HG02973 (cell line): ENCODE results near the gene CEBPA.

Experiments
- ATAC-seq: cut with Tn5 transposase; IDR thresholded peaks from one replicate; pipeline ENCODE4 v1.9.1; 2021; ENCODE audit warnings: moderate library complexity; ENCODE audit not compliant: unreplicated experiment

The CEBPA gene

GRCh38 chr19:33289261-33289660 is 13.1 kb downstream of the CEBPA start:
- ATAC-seq: no peak

GRCh38 chr19:33288666-33289065 is 13.7 kb downstream of the CEBPA start:
- no peak for ATAC-seq

- ATAC-seq: no peak
Observed at GRCh38 chr19:33287927-33288326, 14.4 kb downstream of the CEBPA start.

- no peak for ATAC-seq
Observed at GRCh38 chr19:33287438-33287837, 14.9 kb downstream of the CEBPA start.

GRCh38 chr19:33286899-33287298 is 15.4 kb downstream of the CEBPA start:
- ATAC-seq: no peak

- ATAC-seq: no peak
Observed at GRCh38 chr19:33285441-33285927, 16.9 kb downstream of the CEBPA start.

- ATAC-seq: no peak
Observed at GRCh38 chr19:33284756-33285155, 17.6 kb downstream of the CEBPA start.

- ATAC-seq: no peak
Observed at GRCh38 chr19:33284146-33284643, 18.1 kb downstream of the CEBPA start.

GRCh38 chr19:33283589-33283988 is 18.7 kb downstream of the CEBPA start:
- no peak for ATAC-seq

- ATAC-seq: no peak
Observed at GRCh38 chr19:33282036-33282671, 20.2 kb downstream of the CEBPA start.

- ATAC-seq: no peak
Observed at GRCh38 chr19:33281296-33281926, 20.9 kb downstream of the CEBPA start.

GRCh38 chr19:33280351-33280921 is 21.9 kb downstream of the CEBPA start:
- ATAC-seq: peak; percentile 89

- ATAC-seq: no peak
Observed at GRCh38 chr19:33279430-33280350, 22.6 kb downstream of the CEBPA start.

- no peak for ATAC-seq
Observed at GRCh38 chr19:33278403-33279269, 23.7 kb downstream of the CEBPA start.

- no peak for ATAC-seq
Observed at GRCh38 chr19:33278023-33278402, 24.3 kb downstream of the CEBPA start.

GRCh38 chr19:33277434-33277833 is 24.9 kb downstream of the CEBPA start:
- no peak for ATAC-seq

GRCh38 chr19:33275933-33276619 is 26.3 kb downstream of the CEBPA start:
- ATAC-seq: no peak

GRCh38 chr19:33275559-33275932 is 26.8 kb downstream of the CEBPA start:
- ATAC-seq: no peak

GRCh38 chr19:33274663-33275558 is 27.4 kb downstream of the CEBPA start:
- ATAC-seq: no peak
